ENCODE measurements around the gene KRTAP3-3.

KRTAP3-3 gene

DNA sequence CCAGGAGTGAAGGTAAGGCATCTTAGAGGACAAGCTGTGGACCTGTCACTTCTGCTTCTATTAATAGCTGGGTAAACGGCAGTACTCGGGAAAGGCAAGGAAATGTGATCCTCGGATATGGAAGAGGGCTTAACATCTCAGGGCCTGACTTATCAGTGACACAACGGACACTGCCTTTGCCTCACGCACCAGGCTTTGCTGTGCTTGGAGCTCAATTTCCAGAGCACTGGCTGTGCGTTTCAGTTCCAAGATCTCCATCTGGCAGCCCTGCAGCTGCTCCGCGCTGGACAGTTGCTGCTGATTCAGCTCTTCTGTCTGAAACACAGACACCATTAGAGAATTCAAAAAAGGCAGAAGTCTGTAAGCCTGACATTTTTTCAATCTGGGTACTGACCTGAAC, 13.4 kb downstream of the KRTAP3-3 start:
- Histone ChIP-seq H3K27ac (ENCODE audit: low read depth, low read length) (no peak overlapping the region), H3K56ac (ENCODE audit: low read length) (no peak overlapping the region), H4K5ac (ENCODE audit: low read length) (no peak overlapping the region), H3K9ac (ENCODE audit: low read length) (no peak overlapping the region), H3K4me2 (ENCODE audit: low read length) (no peak overlapping the region), H3K79me2 (ENCODE audit: control insufficient read depth, insufficient read depth, low read length) (no peaks in the 10 kb centered on the region), H2BK15ac (replicated peaks; ENCODE audit: low read depth) (no peak overlapping the region), H3K36me3 (ENCODE audit: control insufficient read depth, insufficient read depth, low read length) (no peaks in the 10 kb centered on the region), H2BK120ac (ENCODE audit: low read depth, low read length) (no peak overlapping the region), H3K27me3 (ENCODE audit: insufficient read depth, low read length, poor library complexity) (no peaks in the 10 kb centered on the region), H2AK5ac (ENCODE audit: low read length) (no peak overlapping the region), H4K8ac (ENCODE audit: low read depth, low read length) (no peak overlapping the region), H3K18ac (ENCODE audit: low read length) (no peak overlapping the region), H2BK5ac (ENCODE audit: low read length) (no peak overlapping the region), H3K4me3 (ENCODE audit: low read length) (no peak overlapping the region), H3K79me1 (ENCODE audit: low read length) (no peaks in the 10 kb centered on the region), H3K23ac (ENCODE audit: low read length) (no peak overlapping the region), H3K4me1 (ENCODE audit: control insufficient read depth, low read depth, low read length) (no peaks in the 10 kb centered on the region), H3K4ac (ENCODE audit: low read depth, low read length) (no peak overlapping the region)
- no CpG with 5 or more reads among the region's 8 CpGs for WGBS (ENCODE audit: extremely low coverage, insufficient coverage, low lambda C conversion rate)
- DNase-seq, result peak; percentile 1

GRCh38 chr17:40980117-40980516, 13.8 kb downstream of the KRTAP3-3 start:
- WGBS (ENCODE audit: extremely low coverage, insufficient coverage, low lambda C conversion rate), result no CpG with 5 or more reads among the region's 3 CpGs
- H2BK15ac ChIP-seq (replicated peaks; ENCODE audit: low read depth), result no peak overlapping the region
- H3K27ac ChIP-seq (ENCODE audit: low read depth, low read length), result no peak overlapping the region
- no peak overlapping the region for H3K4ac ChIP-seq (ENCODE audit: low read depth, low read length)
- no peak overlapping the region for H4K5ac ChIP-seq (ENCODE audit: low read length)
- H3K9ac ChIP-seq (ENCODE audit: low read length), result no peak overlapping the region
- no peaks in the 10 kb centered on the region for H3K27me3 ChIP-seq (ENCODE audit: insufficient read depth, low read length, poor library complexity)
- no peak overlapping the region for H3K4me3 ChIP-seq (ENCODE audit: low read length)
- no peak overlapping the region for H2AK5ac ChIP-seq (ENCODE audit: low read length)
- no peak overlapping the region for H2BK120ac ChIP-seq (ENCODE audit: low read depth, low read length)
- H3K79me2 ChIP-seq (ENCODE audit: control insufficient read depth, insufficient read depth, low read length), result no peaks in the 10 kb centered on the region
- DNase-seq, result peak; percentile 65
- no peak overlapping the region for H3K4me2 ChIP-seq (ENCODE audit: low read length)
- H3K18ac ChIP-seq (ENCODE audit: low read length), result no peak overlapping the region
- H3K79me1 ChIP-seq (ENCODE audit: low read length), result no peaks in the 10 kb centered on the region
- H2BK5ac ChIP-seq (ENCODE audit: low read length), result no peak overlapping the region
- H3K36me3 ChIP-seq (ENCODE audit: control insufficient read depth, insufficient read depth, low read length), result no peaks in the 10 kb centered on the region
- H3K4me1 ChIP-seq (ENCODE audit: control insufficient read depth, low read depth, low read length), result no peaks in the 10 kb centered on the region
- no peak overlapping the region for H4K8ac ChIP-seq (ENCODE audit: low read depth, low read length)
- H3K23ac ChIP-seq (ENCODE audit: low read length), result no peak overlapping the region
- H3K56ac ChIP-seq (ENCODE audit: low read length), result no peak overlapping the region

DNA sequence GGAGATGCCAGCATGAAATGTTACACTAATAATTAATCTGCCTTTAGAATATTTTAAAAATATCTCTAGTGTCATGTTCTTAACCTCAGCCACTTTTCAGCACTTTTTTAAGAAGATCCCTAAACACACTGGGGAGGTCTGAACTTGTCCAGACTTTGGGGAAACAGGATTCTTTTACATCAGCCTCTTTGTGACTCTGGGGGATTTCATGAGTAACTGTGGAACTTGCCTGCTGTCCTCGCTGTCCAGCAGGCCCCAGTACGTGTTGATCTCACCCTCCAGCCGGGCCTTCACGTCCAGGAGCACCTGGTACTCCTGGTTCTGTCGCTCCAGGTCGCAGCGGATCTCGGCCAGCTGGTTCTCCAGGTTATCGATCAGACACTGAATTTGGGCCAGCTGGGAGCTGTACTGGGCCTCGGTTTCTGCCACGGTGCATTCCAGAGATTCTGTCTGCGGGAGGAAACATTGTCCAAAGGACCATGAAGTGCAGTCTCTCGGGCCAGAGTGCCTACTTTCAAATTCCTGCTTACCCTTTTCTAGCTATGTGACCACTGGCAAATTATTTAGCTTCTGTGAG, 15.3 kb downstream of the KRTAP3-3 start:
- Histone ChIP-seq H4K8ac (ENCODE audit: low read depth, low read length) (no peak overlapping the region), H3K23ac (ENCODE audit: low read length) (no peak overlapping the region), H3K4me3 (ENCODE audit: low read length) (no peak overlapping the region), H3K4me2 (ENCODE audit: low read length) (no peak overlapping the region), H2AK5ac (ENCODE audit: low read length) (no peak overlapping the region), H3K36me3 (ENCODE audit: control insufficient read depth, insufficient read depth, low read length) (no peaks in the 10 kb centered on the region), H3K79me1 (ENCODE audit: low read length) (no peaks in the 10 kb centered on the region), H3K18ac (ENCODE audit: low read length) (no peak overlapping the region), H3K4ac (ENCODE audit: low read depth, low read length) (no peak overlapping the region), H3K56ac (ENCODE audit: low read length) (no peak overlapping the region), H4K5ac (ENCODE audit: low read length) (no peak overlapping the region), H2BK5ac (ENCODE audit: low read length) (no peak overlapping the region), H3K9ac (ENCODE audit: low read length) (no peak overlapping the region), H3K79me2 (ENCODE audit: control insufficient read depth, insufficient read depth, low read length) (no peaks in the 10 kb centered on the region), H3K27me3 (ENCODE audit: insufficient read depth, low read length, poor library complexity) (no peaks in the 10 kb centered on the region), H2BK15ac (replicated peaks; ENCODE audit: low read depth) (no peak overlapping the region), H3K27ac (ENCODE audit: low read depth, low read length) (no peak overlapping the region), H3K4me1 (ENCODE audit: control insufficient read depth, low read depth, low read length) (no peaks in the 10 kb centered on the region), H2BK120ac (ENCODE audit: low read depth, low read length) (no peak overlapping the region)
- DNase-seq, result no peak
- WGBS (ENCODE audit: extremely low coverage, insufficient coverage, low lambda C conversion rate), result no CpG with 5 or more reads among the region's 13 CpGs

GRCh38 chr17:40975516-40975915, 18.4 kb downstream of the KRTAP3-3 start:
- H3K23ac ChIP-seq (ENCODE audit: low read length), result no peak overlapping the region
- H2AK5ac ChIP-seq (ENCODE audit: low read length), result no peak overlapping the region
- H3K79me1 ChIP-seq (ENCODE audit: low read length), result no peaks in the 10 kb centered on the region
- no peak overlapping the region for H3K9ac ChIP-seq (ENCODE audit: low read length)
- H3K27me3 ChIP-seq (ENCODE audit: insufficient read depth, low read length, poor library complexity), result no peaks in the 10 kb centered on the region
- no peak overlapping the region for H3K4me2 ChIP-seq (ENCODE audit: low read length)
- no peak overlapping the region for H4K8ac ChIP-seq (ENCODE audit: low read depth, low read length)
- H3K4me1 ChIP-seq (ENCODE audit: control insufficient read depth, low read depth, low read length), result no peaks in the 10 kb centered on the region
- no peaks in the 10 kb centered on the region for H3K36me3 ChIP-seq (ENCODE audit: control insufficient read depth, insufficient read depth, low read length)
- no peak overlapping the region for H3K4ac ChIP-seq (ENCODE audit: low read depth, low read length)
- DNase-seq, result no peak
- H4K5ac ChIP-seq (ENCODE audit: low read length), result no peak overlapping the region
- no peak overlapping the region for H3K18ac ChIP-seq (ENCODE audit: low read length)
- no peak overlapping the region for H2BK120ac ChIP-seq (ENCODE audit: low read depth, low read length)
- H2BK5ac ChIP-seq (ENCODE audit: low read length), result no peak overlapping the region
- no peak overlapping the region for H3K27ac ChIP-seq (ENCODE audit: low read depth, low read length)
- no peak overlapping the region for H2BK15ac ChIP-seq (replicated peaks; ENCODE audit: low read depth)
- no peak overlapping the region for H3K4me3 ChIP-seq (ENCODE audit: low read length)
- H3K79me2 ChIP-seq (ENCODE audit: control insufficient read depth, insufficient read depth, low read length), result no peaks in the 10 kb centered on the region
- H3K56ac ChIP-seq (ENCODE audit: low read length), result no peak overlapping the region

- no peak overlapping the region for H3K4ac ChIP-seq (ENCODE audit: low read depth, low read length)
- H3K36me3 ChIP-seq (ENCODE audit: control insufficient read depth, insufficient read depth, low read length), result no peaks in the 10 kb centered on the region
- DNase-seq, result no peak
- no peak overlapping the region for H2BK120ac ChIP-seq (ENCODE audit: low read depth, low read length)
- no peak overlapping the region for H2AK5ac ChIP-seq (ENCODE audit: low read length)
- no peak overlapping the region for H3K56ac ChIP-seq (ENCODE audit: low read length)
- H3K18ac ChIP-seq (ENCODE audit: low read length), result no peak overlapping the region
- H3K79me2 ChIP-seq (ENCODE audit: control insufficient read depth, insufficient read depth, low read length), result no peaks in the 10 kb centered on the region
- H2BK15ac ChIP-seq (replicated peaks; ENCODE audit: low read depth), result no peak overlapping the region
- H3K4me3 ChIP-seq (ENCODE audit: low read length), result no peak overlapping the region
- H3K4me2 ChIP-seq (ENCODE audit: low read length), result no peak overlapping the region
- no peaks in the 10 kb centered on the region for H3K27me3 ChIP-seq (ENCODE audit: insufficient read depth, low read length, poor library complexity)
- no peak overlapping the region for H4K8ac ChIP-seq (ENCODE audit: low read depth, low read length)
- H3K9ac ChIP-seq (ENCODE audit: low read length), result no peak overlapping the region
- H3K23ac ChIP-seq (ENCODE audit: low read length), result no peak overlapping the region
- H3K27ac ChIP-seq (ENCODE audit: low read depth, low read length), result no peak overlapping the region
- no peaks in the 10 kb centered on the region for H3K4me1 ChIP-seq (ENCODE audit: control insufficient read depth, low read depth, low read length)
- H3K79me1 ChIP-seq (ENCODE audit: low read length), result no peaks in the 10 kb centered on the region
- 100% methylated on average over 2 of the region's 3 CpGs for whole genome bisulfite sequencing (ENCODE audit: extremely low coverage, insufficient coverage, low lambda C conversion rate)
- no peak overlapping the region for H4K5ac ChIP-seq (ENCODE audit: low read length)
- H2BK5ac ChIP-seq (ENCODE audit: low read length), result no peak overlapping the region
Observed at GRCh38 chr17:40974366-40974765, 19.6 kb downstream of the KRTAP3-3 start.

GRCh38 chr17:40967582-40967981, 26.4 kb downstream of the KRTAP3-3 start:
- no peak overlapping the region for H2AK5ac ChIP-seq (ENCODE audit: low read length)
- H3K4me3 ChIP-seq (ENCODE audit: low read length), result no peak overlapping the region
- DNase-seq, result no peak
- H3K79me2 ChIP-seq (ENCODE audit: control insufficient read depth, insufficient read depth, low read length), result no peaks in the 10 kb centered on the region
- no peak overlapping the region for H2BK120ac ChIP-seq (ENCODE audit: low read depth, low read length)
- whole genome bisulfite sequencing (ENCODE audit: extremely low coverage, insufficient coverage, low lambda C conversion rate), result no CpG with 5 or more reads among the region's 1 CpG
- H4K5ac ChIP-seq (ENCODE audit: low read length), result no peak overlapping the region
- H3K27me3 ChIP-seq (ENCODE audit: insufficient read depth, low read length, poor library complexity), result no peaks in the 10 kb centered on the region
- no peak overlapping the region for H2BK15ac ChIP-seq (replicated peaks; ENCODE audit: low read depth)
- no peak overlapping the region for H3K27ac ChIP-seq (ENCODE audit: low read depth, low read length)
- no peak overlapping the region for H2BK5ac ChIP-seq (ENCODE audit: low read length)
- no peak overlapping the region for H3K9ac ChIP-seq (ENCODE audit: low read length)
- no peak overlapping the region for H3K23ac ChIP-seq (ENCODE audit: low read length)
- no peak overlapping the region for H3K4ac ChIP-seq (ENCODE audit: low read depth, low read length)
- H3K18ac ChIP-seq (ENCODE audit: low read length), result no peak overlapping the region
- no peak overlapping the region for H3K4me2 ChIP-seq (ENCODE audit: low read length)
- no peak overlapping the region for H3K56ac ChIP-seq (ENCODE audit: low read length)
- H3K4me1 ChIP-seq (ENCODE audit: control insufficient read depth, low read depth, low read length), result no peaks in the 10 kb centered on the region
- H3K36me3 ChIP-seq (ENCODE audit: control insufficient read depth, insufficient read depth, low read length), result no peaks in the 10 kb centered on the region
- no peaks in the 10 kb centered on the region for H3K79me1 ChIP-seq (ENCODE audit: low read length)
- H4K8ac ChIP-seq (ENCODE audit: low read depth, low read length), result no peak overlapping the region

Data from mesendoderm (in vitro differentiated cells).